ENCODE measurements around the gene ZBTB9. TPM values are rescaled to one million over a fixed set of nuclear protein-coding genes. Genes with fewer than 3 reads are reported as not detected.

The ZBTB9 gene
- total RNA-seq, 1 donor from 2014 or later = 4.5 TPM

DNA sequence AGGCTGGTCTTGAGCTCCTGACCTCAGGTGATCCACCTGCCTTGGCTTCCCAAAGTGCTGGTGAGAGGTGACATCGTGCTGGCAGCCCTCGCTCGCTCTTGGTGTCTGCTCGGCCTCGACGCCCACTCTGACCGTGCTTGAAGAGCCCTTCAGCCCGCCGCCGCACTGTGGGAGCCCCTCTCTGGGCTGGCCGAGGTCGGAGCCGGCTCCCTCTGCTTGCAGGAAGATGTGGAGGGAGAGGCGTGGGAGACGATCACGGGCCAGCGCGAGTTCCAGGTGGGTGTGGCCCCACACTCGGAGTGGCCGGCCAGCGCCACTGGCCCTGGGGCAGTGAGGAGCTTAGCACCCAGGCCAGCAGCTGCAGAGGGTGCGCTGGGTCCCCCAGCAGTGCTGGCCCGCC lies 48.1 kb downstream of the ZBTB9 start:
- intact Hi-C loops (cut with DNase I) = no loop called here
- DNase-seq (ENCODE audit: low spot score) = no peak

DNA sequence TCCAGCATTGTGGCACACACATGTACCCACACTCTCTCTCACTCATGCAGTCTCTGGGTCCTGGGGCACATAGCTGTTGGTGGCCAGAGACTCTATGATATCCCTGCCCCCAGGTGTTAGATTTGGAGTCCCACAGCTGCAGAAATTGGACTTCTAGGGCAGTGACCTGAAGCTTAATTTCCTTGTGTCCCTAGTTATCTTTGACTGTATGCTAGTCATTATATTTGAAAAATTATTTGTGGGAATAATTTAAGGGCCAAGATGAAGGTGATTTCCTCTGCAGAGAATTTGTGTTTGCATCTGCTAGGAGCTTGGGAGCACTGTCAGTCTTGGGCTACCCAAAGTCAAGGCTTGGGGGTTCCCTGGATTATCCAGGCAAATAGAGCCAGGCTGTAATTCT lies 50.1 kb downstream of the ZBTB9 start:
- no peak for DNase-seq (ENCODE audit: low spot score)
- intact Hi-C loops (cut with DNase I) = no loop called here

DNA sequence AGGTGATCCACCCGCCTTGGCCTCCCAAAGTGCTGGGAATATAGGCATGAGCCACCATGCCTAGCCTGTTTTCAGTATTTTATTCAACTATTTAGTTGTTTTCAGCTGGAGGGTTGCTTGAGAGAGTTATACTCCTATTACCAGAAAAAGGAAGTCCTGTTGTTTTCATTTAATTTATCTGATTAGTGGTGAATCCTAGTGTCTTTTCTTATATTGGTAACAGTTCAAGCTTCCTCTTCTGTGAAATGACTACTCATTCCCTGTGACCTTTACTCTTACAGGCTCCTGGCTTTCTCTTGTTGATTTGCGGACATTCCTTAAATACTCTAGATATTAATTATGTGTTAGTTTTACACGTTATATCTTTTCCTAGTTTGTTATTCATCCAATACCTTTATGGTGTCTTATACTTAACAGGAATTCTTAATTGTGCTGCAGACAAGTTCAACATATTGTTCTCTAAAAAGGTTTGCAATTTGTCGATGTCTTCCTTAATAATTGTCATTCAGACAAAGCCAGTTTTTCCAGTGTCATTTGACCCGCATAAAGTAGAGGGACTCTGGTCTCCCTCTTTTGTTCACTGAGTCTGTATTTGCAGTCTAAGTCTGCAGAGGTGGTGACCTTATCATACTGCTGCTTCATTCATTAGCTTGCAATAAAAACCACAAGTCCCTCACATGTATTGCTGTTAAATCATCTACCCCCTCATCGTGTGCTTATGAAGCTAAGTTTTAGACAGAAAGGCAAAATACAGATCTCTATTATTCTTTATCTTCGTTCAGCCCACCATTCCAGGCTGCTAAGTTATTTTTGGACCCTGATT lies 51.4 kb downstream of the ZBTB9 start:
- intact Hi-C loops (cut with DNase I) = no loop called here
- DNase-seq (ENCODE audit: low spot score) = no peak

Small RNA genes within 50 kb of the gene (microRNA-seq; reads per million reads assigned to microRNA genes)
- gene MIR5004 = not detected

Other genes with a start within 250 kb of the ZBTB9 start
- 9.9 TPM for gene HSD17B8, start 249.9 kb upstream of the ZBTB9 start, total RNA-seq
- 24.5 TPM for gene RING1, start 246.1 kb upstream of the ZBTB9 start, total RNA-seq
- gene VPS52, start 182.7 kb upstream of the ZBTB9 start, total RNA-seq = 32.5 TPM
- 753 TPM for gene RPS18, start 182.5 kb upstream of the ZBTB9 start, total RNA-seq
- gene B3GALT4, start 177.5 kb upstream of the ZBTB9 start, total RNA-seq = 9.3 TPM
- gene WDR46, start 165.3 kb upstream of the ZBTB9 start, total RNA-seq = 18.8 TPM
- gene PFDN6, start 165.0 kb upstream of the ZBTB9 start, total RNA-seq = 35.1 TPM
- 46.9 TPM for gene RGL2, start 155.6 kb upstream of the ZBTB9 start, total RNA-seq
- 85.8 TPM for gene TAPBP, start 140.5 kb upstream of the ZBTB9 start, total RNA-seq
- gene ZBTB22, start 136.8 kb upstream of the ZBTB9 start, total RNA-seq = 19.9 TPM
- 19.8 TPM for gene DAXX, start 131.6 kb upstream of the ZBTB9 start, total RNA-seq
- 0.24 TPM for gene KIFC1, start 62.8 kb upstream of the ZBTB9 start, total RNA-seq
- 74.8 TPM for gene PHF1, start 43.6 kb upstream of the ZBTB9 start, total RNA-seq
- 94.6 TPM for gene CUTA, start 36.5 kb upstream of the ZBTB9 start, total RNA-seq
- gene SYNGAP1, start 34.5 kb upstream of the ZBTB9 start, total RNA-seq = 9.0 TPM
- gene BAK1, start 125.7 kb downstream of the ZBTB9 start, total RNA-seq = 18.8 TPM
- 6.9 TPM for gene ITPR3, start 166.7 kb downstream of the ZBTB9 start, total RNA-seq

Measured in cardiac septum (tissue), 1 donor.